Measurements from ENCODE around the gene SNTA1.
"Not testable (repeated sequence)": the region's sequence is repeated elsewhere in the genome, so short reads cannot be mapped to it uniquely, and the experiment has no call there.

Gene SNTA1

GRCh38 chr20:33394718-33395117 is 48.8 kb downstream of the SNTA1 start:
- H3K36me3 ChIP-seq (ENCODE audit: control insufficient read depth in 1 of 2, insufficient read depth in 2 of 2, low read length in 2 of 2) = peaks cover 11 to 36% of the 10 kb centered on the region in 2 donors
- H3K4me1 ChIP-seq (ENCODE audit: control insufficient read depth in 1 of 2, insufficient read depth in 2 of 2, low read length in 2 of 2) = peaks cover 0 to 4% of the 10 kb centered on the region in 2 donors
- no peak overlapping the region for H3K4me3 ChIP-seq (ENCODE audit: low read depth in 1 of 2, low read length in 2 of 2)
- no peak overlapping the region for H3K9ac ChIP-seq (ENCODE audit: low read depth in 1 of 2, low read length in 2 of 2)
- no peak overlapping the region for H3K27ac ChIP-seq (ENCODE audit: low read depth, low read length)
- H3K27me3 ChIP-seq (ENCODE audit: control insufficient read depth in 1 of 2, insufficient read depth in 2 of 2, low read length in 2 of 2) = no peaks in the 10 kb centered on the region
- H3K9me3 ChIP-seq (ENCODE audit: control insufficient read depth in 1 of 2, low read length in 2 of 2) = no peaks in the 10 kb centered on the region

GRCh38 chr20:33393609-33394008 is 50.0 kb downstream of the SNTA1 start:
- Histone ChIP-seq H3K36me3 (ENCODE audit: control insufficient read depth in 1 of 2, insufficient read depth in 2 of 2, low read length in 2 of 2) (peaks cover 11 to 38% of the 10 kb centered on the region in 2 donors), H3K27ac (ENCODE audit: low read depth, low read length) (no peak overlapping the region), H3K9me3 (ENCODE audit: control insufficient read depth in 1 of 2, low read length in 2 of 2) (no peaks in the 10 kb centered on the region), H3K4me1 (ENCODE audit: control insufficient read depth in 1 of 2, insufficient read depth in 2 of 2, low read length in 2 of 2) (no peaks in the 10 kb centered on the region), H3K9ac (ENCODE audit: low read depth in 1 of 2, low read length in 2 of 2) (no peak overlapping the region), H3K4me3 (ENCODE audit: low read depth in 1 of 2, low read length in 2 of 2) (no peak overlapping the region), H3K27me3 (ENCODE audit: control insufficient read depth in 1 of 2, insufficient read depth in 2 of 2, low read length in 2 of 2) (no peaks in the 10 kb centered on the region)

GRCh38 chr20:33391722-33392415 is 51.7 kb downstream of the SNTA1 start:
- Histone ChIP-seq H3K9me3 (ENCODE audit: control insufficient read depth in 1 of 2, low read length in 2 of 2) (no peaks in the 10 kb centered on the region), H3K9ac (ENCODE audit: low read depth in 1 of 2, low read length in 2 of 2) (no peak overlapping the region), H3K4me1 (ENCODE audit: control insufficient read depth in 1 of 2, insufficient read depth in 2 of 2, low read length in 2 of 2) (no peaks in the 10 kb centered on the region), H3K4me3 (ENCODE audit: low read depth in 1 of 2, low read length in 2 of 2) (no peak overlapping the region), H3K27me3 (ENCODE audit: control insufficient read depth in 1 of 2, insufficient read depth in 2 of 2, low read length in 2 of 2) (no peaks in the 10 kb centered on the region), H3K27ac (ENCODE audit: low read depth, low read length) (no peak overlapping the region), H3K36me3 (ENCODE audit: control insufficient read depth in 1 of 2, insufficient read depth in 2 of 2, low read length in 2 of 2) (peaks cover 15 to 43% of the 10 kb centered on the region in 2 donors)

- H3K27ac ChIP-seq (ENCODE audit: low read depth, low read length); H3K27me3 ChIP-seq (ENCODE audit: control insufficient read depth in 1 of 2, insufficient read depth in 2 of 2, low read length in 2 of 2); H3K4me1 ChIP-seq (ENCODE audit: control insufficient read depth in 1 of 2, insufficient read depth in 2 of 2, low read length in 2 of 2); H3K9ac ChIP-seq (ENCODE audit: low read depth in 1 of 2, low read length in 2 of 2); H3K9me3 ChIP-seq (ENCODE audit: control insufficient read depth in 1 of 2, low read length in 2 of 2); H3K4me3 ChIP-seq (ENCODE audit: low read depth in 1 of 2, low read length in 2 of 2): not testable (repeated sequence)
- H3K36me3 ChIP-seq (ENCODE audit: control insufficient read depth in 1 of 2, insufficient read depth in 2 of 2, low read length in 2 of 2) = peaks cover 25 to 61% of the 10 kb centered on the region in 2 donors
Measured at GRCh38 chr20:33389326-33389725, 54.2 kb downstream of the SNTA1 start.

GRCh38 chr20:33388268-33388667 is 55.3 kb downstream of the SNTA1 start:
- Histone ChIP-seq H3K4me3 (ENCODE audit: low read depth in 1 of 2, low read length in 2 of 2) (no peak overlapping the region), H3K27ac (ENCODE audit: low read depth, low read length) (no peak overlapping the region), H3K36me3 (ENCODE audit: control insufficient read depth in 1 of 2, insufficient read depth in 2 of 2, low read length in 2 of 2) (peaks cover 21 to 58% of the 10 kb centered on the region in 2 donors), H3K27me3 (ENCODE audit: control insufficient read depth in 1 of 2, insufficient read depth in 2 of 2, low read length in 2 of 2) (no peaks in the 10 kb centered on the region), H3K9me3 (ENCODE audit: control insufficient read depth in 1 of 2, low read length in 2 of 2) (no peaks in the 10 kb centered on the region), H3K4me1 (ENCODE audit: control insufficient read depth in 1 of 2, insufficient read depth in 2 of 2, low read length in 2 of 2) (no peaks in the 10 kb centered on the region), H3K9ac (ENCODE audit: low read depth in 1 of 2, low read length in 2 of 2) (no peak overlapping the region)

- Histone ChIP-seq H3K4me3 (ENCODE audit: low read depth in 1 of 2, low read length in 2 of 2) (no peak overlapping the region), H3K9ac (ENCODE audit: low read depth in 1 of 2, low read length in 2 of 2) (no peak overlapping the region), H3K27ac (ENCODE audit: low read depth, low read length) (no peak overlapping the region), H3K27me3 (ENCODE audit: control insufficient read depth in 1 of 2, insufficient read depth in 2 of 2, low read length in 2 of 2) (no peaks in the 10 kb centered on the region), H3K4me1 (ENCODE audit: control insufficient read depth in 1 of 2, insufficient read depth in 2 of 2, low read length in 2 of 2) (no peaks in the 10 kb centered on the region), H3K9me3 (ENCODE audit: control insufficient read depth in 1 of 2, low read length in 2 of 2) (no peaks in the 10 kb centered on the region), H3K36me3 (ENCODE audit: control insufficient read depth in 1 of 2, insufficient read depth in 2 of 2, low read length in 2 of 2) (peaks cover 21 to 61% of the 10 kb centered on the region in 2 donors)
Measured at GRCh38 chr20:33387177-33387576, 56.4 kb downstream of the SNTA1 start.

- H3K36me3 ChIP-seq (ENCODE audit: control insufficient read depth in 1 of 2, insufficient read depth in 2 of 2, low read length in 2 of 2) = peaks cover 23 to 61% of the 10 kb centered on the region in 2 donors
- H3K27ac ChIP-seq (ENCODE audit: low read depth, low read length) = no peak overlapping the region
- no peaks in the 10 kb centered on the region for H3K9me3 ChIP-seq (ENCODE audit: control insufficient read depth in 1 of 2, low read length in 2 of 2)
- no peak overlapping the region for H3K4me3 ChIP-seq (ENCODE audit: low read depth in 1 of 2, low read length in 2 of 2)
- H3K27me3 ChIP-seq (ENCODE audit: control insufficient read depth in 1 of 2, insufficient read depth in 2 of 2, low read length in 2 of 2) = no peaks in the 10 kb centered on the region
- H3K4me1 ChIP-seq (ENCODE audit: control insufficient read depth in 1 of 2, insufficient read depth in 2 of 2, low read length in 2 of 2) = no peaks in the 10 kb centered on the region
- no peak overlapping the region for H3K9ac ChIP-seq (ENCODE audit: low read depth in 1 of 2, low read length in 2 of 2)
Measured at GRCh38 chr20:33386673-33387072, 56.9 kb downstream of the SNTA1 start.

GRCh38 chr20:33377366-33377765 is 66.2 kb downstream of the SNTA1 start:
- H3K4me1 ChIP-seq (ENCODE audit: control insufficient read depth in 1 of 2, insufficient read depth in 2 of 2, low read length in 2 of 2) = peaks cover 0 to 4% of the 10 kb centered on the region in 2 donors
- H3K36me3 ChIP-seq (ENCODE audit: control insufficient read depth in 1 of 2, insufficient read depth in 2 of 2, low read length in 2 of 2) = peaks cover 21 to 56% of the 10 kb centered on the region in 2 donors
- no peaks in the 10 kb centered on the region for H3K9me3 ChIP-seq (ENCODE audit: control insufficient read depth in 1 of 2, low read length in 2 of 2)
- no peak overlapping the region for H3K9ac ChIP-seq (ENCODE audit: low read depth in 1 of 2, low read length in 2 of 2)
- no peak overlapping the region for H3K4me3 ChIP-seq (ENCODE audit: low read depth in 1 of 2, low read length in 2 of 2)
- H3K27ac ChIP-seq (ENCODE audit: low read depth, low read length) = no peak overlapping the region
- H3K27me3 ChIP-seq (ENCODE audit: control insufficient read depth in 1 of 2, insufficient read depth in 2 of 2, low read length in 2 of 2) = no peaks in the 10 kb centered on the region

- H3K27me3 ChIP-seq (ENCODE audit: control insufficient read depth in 1 of 2, insufficient read depth in 2 of 2, low read length in 2 of 2) = no peaks in the 10 kb centered on the region
- H3K27ac ChIP-seq (ENCODE audit: low read depth, low read length) = no peak overlapping the region
- H3K4me3 ChIP-seq (ENCODE audit: low read depth in 1 of 2, low read length in 2 of 2) = no peak overlapping the region
- H3K36me3 ChIP-seq (ENCODE audit: control insufficient read depth in 1 of 2, insufficient read depth in 2 of 2, low read length in 2 of 2) = peaks cover 19 to 64% of the 10 kb centered on the region in 2 donors
- H3K9ac ChIP-seq (ENCODE audit: low read depth in 1 of 2, low read length in 2 of 2) = no peak overlapping the region
- peaks cover 0 to 4% of the 10 kb centered on the region in 2 donors for H3K4me1 ChIP-seq (ENCODE audit: control insufficient read depth in 1 of 2, insufficient read depth in 2 of 2, low read length in 2 of 2)
- no peaks in the 10 kb centered on the region for H3K9me3 ChIP-seq (ENCODE audit: control insufficient read depth in 1 of 2, low read length in 2 of 2)
Measured at GRCh38 chr20:33373735-33374605, 69.6 kb downstream of the SNTA1 start.

GRCh38 chr20:33372993-33373441 is 70.5 kb downstream of the SNTA1 start:
- Histone ChIP-seq H3K4me1 (ENCODE audit: control insufficient read depth in 1 of 2, insufficient read depth in 2 of 2, low read length in 2 of 2) (peaks cover 0 to 4% of the 10 kb centered on the region in 2 donors), H3K4me3 (ENCODE audit: low read depth in 1 of 2, low read length in 2 of 2) (no peak overlapping the region), H3K36me3 (ENCODE audit: control insufficient read depth in 1 of 2, insufficient read depth in 2 of 2, low read length in 2 of 2) (peaks cover 14 to 57% of the 10 kb centered on the region in 2 donors), H3K9me3 (ENCODE audit: control insufficient read depth in 1 of 2, low read length in 2 of 2) (no peaks in the 10 kb centered on the region), H3K9ac (ENCODE audit: low read depth in 1 of 2, low read length in 2 of 2) (no peak overlapping the region), H3K27me3 (ENCODE audit: control insufficient read depth in 1 of 2, insufficient read depth in 2 of 2, low read length in 2 of 2) (no peaks in the 10 kb centered on the region), H3K27ac (ENCODE audit: low read depth, low read length) (no peak overlapping the region)

Measured in duodenal mucosa (tissue), 2 donors.